CD4-positive, CD25-positive, alpha-beta regulatory T cell (primary cell): ENCODE data around the gene CDPF1. TPM values are rescaled to one million over a fixed set of nuclear protein-coding genes. Genes with fewer than 3 reads are reported as not detected.
A peak's percentile ranks its signal among the peaks of the same experiment; 100 is the strongest.

ENCODE experiments used
- ATAC-seq, 2 donors: fragments of 150-1000 bp; cut with Tn5 transposase; one replicate each; pipeline ENCODE4 v1.10.0; 2021; ENCODE audit warnings: low read depth in 2 of 2, moderate number of reproducible peaks in 2 of 2, moderate library complexity in 1 of 2
- DNase-seq, 3 donors: peaks; one replicate each; pipeline versions ENCODE4 v3.0.0 to v3.0.0-alpha.2; 2012 to 2022; ENCODE audit warnings: mixed read lengths in 1 of 3
- H3K27ac ChIP-seq: one replicate; pipeline ENCODE4 v1.7.0; 2013; ENCODE audit warnings: mild to moderate bottlenecking, low read length; ENCODE audit not compliant: insufficient read depth, poor library complexity, severe bottlenecking
- H3K27me3 ChIP-seq: one replicate; pipeline ENCODE4 v1.7.0; 2013; ENCODE audit warnings: low read length; ENCODE audit not compliant: control insufficient read depth, insufficient read depth
- H3K36me3 ChIP-seq: one replicate; pipeline ENCODE4 v1.7.0; 2013; ENCODE audit warnings: mild to moderate bottlenecking, low read length, moderate library complexity; ENCODE audit not compliant: control insufficient read depth, insufficient read depth
- H3K4me1 ChIP-seq: 2 replicates; pipeline ENCODE4 v1.7.0; 2013; ENCODE audit warnings: mild to moderate bottlenecking, low read length; ENCODE audit not compliant: insufficient read depth, control insufficient read depth, poor library complexity, severe bottlenecking
- H3K4me3 ChIP-seq: one replicate; pipeline ENCODE4 v1.7.0; 2013; ENCODE audit warnings: low read depth, mild to moderate bottlenecking, low read length, moderate library complexity
- H3K9me3 ChIP-seq, 2 experiments: 1 replicate in 1 of 2; 2 replicates in 1 of 2; pipeline ENCODE4 v1.7.0; 2013; ENCODE audit warnings: low read length in 2 of 2, mild to moderate bottlenecking in 1 of 2, moderate library complexity in 1 of 2; ENCODE audit not compliant: control insufficient read depth in 2 of 2
- H3K27ac Mint-ChIP-seq, 3 donors: one replicate each; pipeline ENCODE4 v1.8.0; 2020 to 2022; ENCODE audit warnings: mild to moderate bottlenecking in 3 of 3, mixed read lengths in 3 of 3, moderate library complexity in 2 of 3
- H3K27me3 Mint-ChIP-seq: one replicate; pipeline ENCODE4 v1.8.0; 2022; ENCODE audit warnings: mild to moderate bottlenecking, mixed read lengths
- H3K36me3 Mint-ChIP-seq: one replicate; pipeline ENCODE4 v1.8.0; 2020; ENCODE audit warnings: mixed read lengths
- H3K4me1 Mint-ChIP-seq, 4 donors: one replicate each; pipeline ENCODE4 v1.8.0; 2020 to 2022; ENCODE audit warnings: mixed read lengths in 4 of 4, mild to moderate bottlenecking in 1 of 4
- H3K4me3 Mint-ChIP-seq, 4 donors: one replicate each; pipeline ENCODE4 v1.8.0; 2020 to 2022; ENCODE audit warnings: mild to moderate bottlenecking in 4 of 4, mixed read lengths in 4 of 4, moderate library complexity in 3 of 4
- H3K9me3 Mint-ChIP-seq, 7 donors: one replicate each; pipeline ENCODE4 v1.8.0; 2020 to 2022; ENCODE audit warnings: mixed read lengths in 7 of 7, mild to moderate bottlenecking in 3 of 7, moderate library complexity in 2 of 7
- polyA plus RNA-seq, 4 donors: library from polyadenylated mRNA; unstranded; fragments of 300-500 nt; fragmentation: Illumina TruSeq; gene quantifications; one replicate each; pipeline ENCODE4 v1.2.3, GENCODE V29; 2021
- total RNA-seq: library from RNA; stranded (reverse); gene quantifications from one replicate; pipeline ENCODE4 v1.2.3, GENCODE V29; 2022

CDPF1 gene
- total and polyA plus RNA-seq, 5 donors from 2014 or later, result 5.5 to 24.7 (median 18.2) TPM

DNA sequence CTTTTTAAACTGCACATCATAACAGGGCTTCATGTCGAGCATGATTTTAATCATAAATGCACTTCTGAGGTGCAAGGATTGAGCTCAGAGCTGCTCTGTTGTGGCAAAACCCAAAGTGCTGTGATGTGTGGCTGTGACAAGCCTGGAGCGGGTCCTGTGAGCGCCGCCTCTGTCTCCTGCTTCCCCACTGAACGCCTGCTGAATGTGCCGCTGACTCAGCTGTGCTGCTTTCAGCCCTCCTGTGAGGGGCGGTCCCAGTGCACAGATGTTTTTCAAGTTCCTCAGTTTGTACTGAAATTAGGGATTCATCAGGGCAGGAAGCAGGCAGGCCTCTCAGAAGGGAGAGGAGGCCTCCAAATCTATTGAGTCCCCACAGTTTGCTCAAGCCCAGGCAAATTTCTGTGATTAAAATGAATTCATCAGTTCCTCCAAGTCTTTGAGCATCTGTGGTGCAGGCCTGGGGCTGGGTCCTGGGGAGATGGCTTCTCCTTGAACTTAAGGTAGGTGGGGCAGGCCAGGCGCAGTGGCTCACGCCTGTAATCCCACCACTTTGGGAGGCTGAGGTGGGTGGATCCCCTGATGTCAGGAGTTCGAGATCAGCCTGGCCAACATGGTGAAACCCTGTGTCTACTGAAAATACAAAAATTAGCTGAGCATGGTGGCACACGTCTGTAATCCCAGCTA is 43.6 kb upstream of the CDPF1 start:
- no peak overlapping the region for H3K4me3 ChIP-seq
- H3K27me3 ChIP-seq, result no peaks in the 10 kb centered on the region
- Mint-ChIP-seq H3K4me1 (peaks cover 0 to 30% (median 7%) of the 10 kb centered on the region in 4 donors), H3K9me3 (peaks cover 0 to 3% (median 0%) of the 10 kb centered on the region in 7 donors), H3K27ac (peak overlapping the region in 1 of 3 donors; percentile 25), H3K4me3 (no peak overlapping the region), H3K27me3 (no peaks in the 10 kb centered on the region), H3K36me3 (peaks cover 7% of the 10 kb centered on the region)
- DNase-seq (no peak), ATAC-seq (no peak)
- H3K36me3 ChIP-seq, result no peaks in the 10 kb centered on the region
- H3K27ac ChIP-seq, result no peak overlapping the region
- H3K9me3 ChIP-seq, result no peaks in the 10 kb centered on the region
- peaks cover 21% of the 10 kb centered on the region for H3K4me1 ChIP-seq

DNA sequence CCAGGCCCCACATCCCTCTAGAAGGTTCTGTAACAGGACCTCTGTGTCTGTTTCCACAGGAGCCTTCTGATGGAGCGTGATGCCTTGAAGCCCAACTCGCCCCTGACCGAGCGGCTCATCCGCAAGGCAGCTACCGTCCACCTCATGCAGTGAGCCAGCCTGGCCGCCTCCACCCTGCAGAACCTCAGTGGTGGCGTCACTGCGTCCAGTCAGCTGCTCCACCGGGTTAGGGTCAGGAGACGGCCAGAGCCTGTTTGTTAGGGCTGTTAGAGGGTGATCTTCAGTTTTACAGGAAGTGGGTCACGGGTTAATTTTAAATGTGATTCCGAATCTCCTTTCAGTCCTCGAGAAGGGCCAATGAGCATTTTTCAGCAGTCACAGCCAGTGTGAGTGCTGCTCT is 42.6 kb upstream of the CDPF1 start:
- H3K27me3 ChIP-seq, result no peaks in the 10 kb centered on the region
- Mint-ChIP-seq H3K9me3 (peaks cover 0 to 3% (median 0%) of the 10 kb centered on the region in 7 donors), H3K27ac (peak overlapping the region in 1 of 3 donors; percentile 26), H3K4me1 (peaks cover 0 to 37% (median 9%) of the 10 kb centered on the region in 4 donors), H3K36me3 (peaks cover 7% of the 10 kb centered on the region), H3K27me3 (no peaks in the 10 kb centered on the region), H3K4me3 (peak overlapping the region in 1 of 4 donors; percentile 38)
- no peak overlapping the region for H3K27ac ChIP-seq
- ATAC-seq, result no peak
- H3K36me3 ChIP-seq, result no peaks in the 10 kb centered on the region
- no peak for DNase-seq
- H3K4me1 ChIP-seq, result peaks cover 29% of the 10 kb centered on the region
- no peak overlapping the region for H3K4me3 ChIP-seq
- no peaks in the 10 kb centered on the region for H3K9me3 ChIP-seq

DNA sequence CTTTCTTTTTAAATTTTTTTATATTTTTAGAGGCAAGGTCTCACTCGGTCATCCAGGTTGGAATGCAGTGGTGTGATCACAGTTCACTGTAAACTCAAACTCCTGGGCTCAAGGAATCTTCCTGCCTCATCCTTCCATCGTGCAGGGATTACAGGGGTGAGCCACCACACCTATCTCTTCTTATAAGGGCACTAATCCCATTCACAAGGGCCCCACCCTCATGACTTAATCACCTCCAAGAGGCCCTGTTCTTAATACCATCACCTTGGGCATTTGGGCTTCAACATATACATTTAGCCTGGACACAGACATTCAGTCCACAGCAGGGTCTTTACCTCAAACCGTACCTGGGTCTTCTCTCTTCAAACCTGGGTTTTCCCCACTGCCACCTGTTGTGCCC is 42.1 kb upstream of the CDPF1 start:
- peaks cover 26% of the 10 kb centered on the region for H3K4me1 ChIP-seq
- Mint-ChIP-seq H3K36me3 (peaks cover 7% of the 10 kb centered on the region), H3K4me1 (peaks cover 0 to 37% (median 8%) of the 10 kb centered on the region in 4 donors)

DNA sequence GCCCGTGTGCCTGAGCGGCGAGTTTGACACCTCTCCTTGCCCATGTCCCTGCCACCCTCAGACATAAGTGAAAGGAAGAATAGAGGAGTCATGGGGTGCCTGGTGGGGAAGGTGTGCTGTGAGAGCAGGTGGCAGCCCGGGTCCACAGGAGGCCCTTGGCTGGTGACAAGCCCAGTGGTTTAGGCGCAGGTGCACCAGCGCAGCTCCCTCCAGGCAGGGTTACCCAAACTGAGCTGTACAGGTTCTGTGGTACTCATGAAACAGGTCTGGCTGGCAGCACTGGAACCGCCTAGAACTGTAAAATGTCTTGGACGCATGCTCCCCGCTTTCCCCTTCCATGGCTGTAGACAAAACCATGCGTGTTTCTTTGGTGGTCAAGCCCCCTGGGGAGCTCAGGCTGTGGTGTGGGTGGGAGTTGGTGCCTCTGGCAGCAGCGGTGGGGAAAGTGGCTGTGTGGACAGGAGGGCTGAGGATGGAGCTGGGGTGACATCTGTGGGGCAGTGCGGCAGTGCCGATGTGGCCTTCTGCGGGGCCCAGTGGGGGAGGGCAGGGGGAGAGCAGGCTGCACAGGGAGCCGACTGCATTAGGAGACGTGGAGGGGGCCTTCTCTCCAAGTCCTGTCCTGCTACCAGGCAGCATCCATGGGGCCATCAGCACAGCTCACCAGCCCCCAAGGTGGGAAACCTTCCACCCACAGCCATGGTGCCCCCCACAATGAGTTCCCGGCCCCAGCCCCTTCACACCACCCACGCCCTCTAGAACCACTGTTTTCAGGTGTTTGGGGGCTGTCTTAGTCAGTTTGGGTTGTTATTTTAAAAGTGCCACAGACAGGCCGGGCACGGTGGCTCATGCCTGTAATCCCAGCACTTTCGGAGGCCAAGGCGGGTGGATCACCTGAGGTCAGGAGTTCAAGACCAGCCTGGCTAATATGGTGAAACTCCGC is 41.0 kb upstream of the CDPF1 start:
- H3K4me3 ChIP-seq, result no peak overlapping the region
- Mint-ChIP-seq H3K4me3 (no peak overlapping the region), H3K27ac (no peak overlapping the region), H3K9me3 (peaks cover 0 to 3% (median 0%) of the 10 kb centered on the region in 7 donors), H3K27me3 (no peaks in the 10 kb centered on the region), H3K36me3 (peaks cover 7% of the 10 kb centered on the region), H3K4me1 (peaks cover 0 to 31% (median 4%) of the 10 kb centered on the region in 4 donors)
- H3K27me3 ChIP-seq, result no peaks in the 10 kb centered on the region
- H3K36me3 ChIP-seq, result no peaks in the 10 kb centered on the region
- H3K4me1 ChIP-seq, result peaks cover 18% of the 10 kb centered on the region
- no peak for DNase-seq
- ATAC-seq, result no peak
- no peak overlapping the region for H3K27ac ChIP-seq
- no peaks in the 10 kb centered on the region for H3K9me3 ChIP-seq

More for the DNA sequence above, 42.1 kb upstream of the CDPF1 start:
- Mint-ChIP-seq H3K27ac (no peak overlapping the region), H3K27me3 (no peaks in the 10 kb centered on the region), H3K4me3 (peak overlapping the region in 1 of 4 donors; percentile 38), H3K9me3 (peaks cover 0 to 3% (median 0%) of the 10 kb centered on the region in 7 donors)
- H3K36me3 ChIP-seq, result no peaks in the 10 kb centered on the region
- H3K4me3 ChIP-seq, result no peak overlapping the region
- ATAC-seq, result no peak
- H3K27me3 ChIP-seq, result no peaks in the 10 kb centered on the region
- no peaks in the 10 kb centered on the region for H3K9me3 ChIP-seq
- DNase-seq, result no peak
- no peak overlapping the region for H3K27ac ChIP-seq

DNA sequence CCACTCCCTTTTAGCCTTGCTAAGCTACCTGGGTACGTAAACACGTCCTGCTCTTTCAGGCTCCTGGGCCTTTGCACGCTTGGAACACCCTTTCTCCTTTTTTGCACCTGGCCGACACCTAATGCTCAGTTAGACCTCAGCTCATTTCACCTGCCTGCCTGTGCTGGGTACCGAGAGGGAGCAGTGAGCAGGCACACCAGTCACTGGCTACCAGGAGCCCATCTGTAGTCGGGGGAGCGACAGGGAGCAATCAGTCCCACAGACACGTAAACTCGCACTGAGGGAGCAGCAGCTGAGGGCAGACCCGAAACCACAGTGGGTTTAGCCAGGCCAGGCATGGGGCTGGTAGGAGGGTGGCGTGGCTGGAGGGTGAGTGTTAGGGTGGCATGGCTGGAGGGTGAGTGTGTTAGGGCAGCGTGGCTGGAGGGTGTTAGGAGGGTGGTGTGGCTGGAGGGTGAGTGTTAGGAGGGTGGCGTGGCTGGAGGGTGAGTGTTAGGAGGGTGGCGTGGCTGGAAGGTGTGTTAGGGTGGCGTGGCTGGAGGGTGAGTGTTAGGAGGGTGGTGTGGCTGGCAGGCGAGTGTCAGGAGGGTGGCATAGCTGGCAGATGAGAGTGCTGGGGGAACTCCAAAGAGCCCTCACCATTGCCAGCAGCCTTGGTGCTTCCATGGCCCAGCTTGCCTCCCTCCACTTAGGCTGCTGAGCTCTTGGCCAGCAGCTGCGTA is 40.2 kb upstream of the CDPF1 start:
- Histone ChIP-seq H3K4me1 (peaks cover 11% of the 10 kb centered on the region), H3K27ac (no peak overlapping the region), H3K9me3 (no peaks in the 10 kb centered on the region), H3K36me3 (peaks cover 1% of the 10 kb centered on the region), H3K4me3 (no peak overlapping the region), H3K27me3 (no peaks in the 10 kb centered on the region)
- no peak for DNase-seq
- no peak for ATAC-seq
- Mint-ChIP-seq H3K4me1 (peaks cover 0 to 24% (median 4%) of the 10 kb centered on the region in 4 donors), H3K27ac (no peak overlapping the region), H3K27me3 (no peaks in the 10 kb centered on the region), H3K4me3 (no peak overlapping the region), H3K9me3 (peaks cover 0 to 3% (median 0%) of the 10 kb centered on the region in 7 donors), H3K36me3 (peaks cover 7% of the 10 kb centered on the region)

DNA sequence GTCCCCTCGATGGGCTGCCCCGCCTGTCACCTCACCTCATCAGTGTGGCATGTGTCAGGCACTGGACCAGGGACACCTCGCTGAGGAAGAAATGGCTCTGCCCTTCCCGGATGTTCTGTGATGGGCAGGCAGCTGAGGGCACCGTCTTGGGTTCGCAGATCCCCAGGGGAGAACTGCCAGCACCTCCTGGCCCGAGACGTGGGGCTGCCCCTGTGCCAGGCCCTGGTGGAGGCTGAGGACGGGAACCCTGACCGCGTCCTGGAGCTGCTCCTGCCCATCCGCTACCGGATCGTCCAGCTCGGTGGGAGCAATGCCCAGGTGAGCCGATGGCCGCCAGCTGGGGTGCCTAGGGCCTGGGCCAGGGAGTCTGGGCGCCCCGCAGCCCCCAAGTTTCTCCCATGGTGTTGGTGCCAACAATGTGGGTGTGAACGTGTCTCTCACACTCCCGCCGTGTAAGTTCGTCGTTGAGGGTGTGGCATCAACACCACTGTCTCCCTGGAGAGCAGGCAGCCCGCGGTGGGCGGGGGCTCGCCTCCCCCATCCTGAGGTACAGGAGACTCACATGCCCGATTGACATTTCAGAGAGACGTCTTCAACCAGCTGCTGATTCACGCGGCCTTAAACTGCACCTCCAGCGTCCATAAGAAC is 39.3 kb upstream of the CDPF1 start:
- Mint-ChIP-seq H3K36me3 (peaks cover 12% of the 10 kb centered on the region), H3K4me1 (peaks cover 0 to 19% (median 4%) of the 10 kb centered on the region in 4 donors), H3K27me3 (no peaks in the 10 kb centered on the region), H3K4me3 (no peak overlapping the region), H3K27ac (no peak overlapping the region), H3K9me3 (peaks cover 0 to 3% (median 0%) of the 10 kb centered on the region in 7 donors)
- H3K36me3 ChIP-seq, result peaks cover 5% of the 10 kb centered on the region
- peaks cover 11% of the 10 kb centered on the region for H3K4me1 ChIP-seq
- H3K27me3 ChIP-seq, result no peaks in the 10 kb centered on the region
- no peaks in the 10 kb centered on the region for H3K9me3 ChIP-seq
- DNase-seq (no peak), ATAC-seq (no peak)
- H3K4me3 ChIP-seq, result no peak overlapping the region
- no peak overlapping the region for H3K27ac ChIP-seq

DNA sequence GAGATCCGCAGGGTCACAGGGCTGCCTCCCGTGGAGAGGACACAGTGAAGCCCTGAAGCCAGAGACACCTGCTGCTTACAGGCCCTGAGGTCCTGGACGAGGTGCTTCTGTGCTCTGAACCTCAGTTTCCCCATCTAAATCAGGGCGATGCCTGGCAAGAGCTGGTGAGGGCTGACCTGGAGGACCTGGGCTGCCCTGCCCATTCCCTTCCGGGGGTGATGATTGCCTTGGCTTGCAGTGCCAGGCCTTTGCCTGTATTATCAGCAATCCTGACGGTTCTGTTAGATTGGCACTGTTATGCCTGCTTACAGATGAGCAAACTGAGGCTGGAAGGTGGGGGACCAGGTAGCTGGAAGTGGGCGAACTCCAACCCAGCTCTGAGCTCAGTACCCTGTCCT is 38.8 kb upstream of the CDPF1 start:
- Mint-ChIP-seq H3K36me3 (peaks cover 17% of the 10 kb centered on the region), H3K27ac (no peak overlapping the region), H3K4me3 (peak overlapping the region in 1 of 4 donors; percentile 7), H3K4me1 (peaks cover 0 to 19% (median 4%) of the 10 kb centered on the region in 4 donors), H3K9me3 (peaks cover 0 to 3% (median 0%) of the 10 kb centered on the region in 7 donors), H3K27me3 (no peaks in the 10 kb centered on the region)
- Histone ChIP-seq H3K36me3 (peaks cover 5% of the 10 kb centered on the region), H3K9me3 (no peaks in the 10 kb centered on the region), H3K4me3 (no peak overlapping the region), H3K27me3 (no peaks in the 10 kb centered on the region), H3K27ac (no peak overlapping the region), H3K4me1 (peaks cover 11% of the 10 kb centered on the region)
- DNase-seq (no peak), ATAC-seq (no peak)
